ENCODE data around the gene GALK2. TPM values are rescaled to one million over a fixed set of nuclear protein-coding genes. Genes with fewer than 3 reads are reported as not detected.
A peak's percentile ranks its signal among the peaks of the same experiment; 100 is the strongest.

GALK2 gene
- 26.5 TPM for total RNA-seq
- polyA plus RNA-seq (ENCODE audit: insufficient read depth in 1 of 8, insufficient read length in 8 of 8, low replicate concordance in 1 of 8) = 10 to 100 TPM; 13.4 to 21.1 (median 15.1) TPM
- long read RNA-seq, donor 1, partial matches to known transcripts = 0 of 1 reads
- long read RNA-seq, donor 1, other reads (novel, unspliced or antisense) = 0 of 1 reads
- long read RNA-seq, donor 2 = 0 reads
- long read RNA-seq, donor 3, full-length matches to known transcripts = 2 of 7 reads
- long read RNA-seq, donor 3, partial matches to known transcripts = 5 of 7 reads
- long read RNA-seq, donor 3, other reads (novel, unspliced or antisense) = 0 of 7 reads
- long read RNA-seq, donor 4, partial matches to known transcripts = 0 of 1 reads
- long read RNA-seq, donor 4, other reads (novel, unspliced or antisense) = 0 of 1 reads
- long read RNA-seq, donor 5, full-length matches to known transcripts = 4 of 4 reads
- long read RNA-seq, donor 5, partial matches to known transcripts = 0 of 4 reads
- long read RNA-seq, donor 5, other reads (novel, unspliced or antisense) = 0 of 4 reads
- long read RNA-seq, donor 6, full-length matches to known transcripts = 1 of 1 reads
- long read RNA-seq, donor 6, partial matches to known transcripts = 0 of 1 reads
- long read RNA-seq, donor 6, other reads (novel, unspliced or antisense) = 0 of 1 reads
- long read RNA-seq, donor 7, full-length matches to known transcripts = 3 of 3 reads
- long read RNA-seq, donor 7, partial matches to known transcripts = 0 of 3 reads
- long read RNA-seq, donor 7, other reads (novel, unspliced or antisense) = 0 of 3 reads
- long read RNA-seq, donor 8, full-length matches to known transcripts = 1 of 1 reads
- long read RNA-seq, donor 8, partial matches to known transcripts = 0 of 1 reads
- long read RNA-seq, donor 8, other reads (novel, unspliced or antisense) = 0 of 1 reads
- long read RNA-seq, donor 9, partial matches to known transcripts = 0 of 1 reads
- long read RNA-seq, donor 9, other reads (novel, unspliced or antisense) = 0 of 1 reads
- long read RNA-seq, donor 10, full-length matches to known transcripts = 2 of 2 reads
- long read RNA-seq, donor 10, partial matches to known transcripts = 0 of 2 reads
- long read RNA-seq, donor 10, other reads (novel, unspliced or antisense) = 0 of 2 reads
- long read RNA-seq, donor 11, partial matches to known transcripts = 0 of 2 reads
- long read RNA-seq, donor 11, other reads (novel, unspliced or antisense) = 0 of 2 reads

DNA sequence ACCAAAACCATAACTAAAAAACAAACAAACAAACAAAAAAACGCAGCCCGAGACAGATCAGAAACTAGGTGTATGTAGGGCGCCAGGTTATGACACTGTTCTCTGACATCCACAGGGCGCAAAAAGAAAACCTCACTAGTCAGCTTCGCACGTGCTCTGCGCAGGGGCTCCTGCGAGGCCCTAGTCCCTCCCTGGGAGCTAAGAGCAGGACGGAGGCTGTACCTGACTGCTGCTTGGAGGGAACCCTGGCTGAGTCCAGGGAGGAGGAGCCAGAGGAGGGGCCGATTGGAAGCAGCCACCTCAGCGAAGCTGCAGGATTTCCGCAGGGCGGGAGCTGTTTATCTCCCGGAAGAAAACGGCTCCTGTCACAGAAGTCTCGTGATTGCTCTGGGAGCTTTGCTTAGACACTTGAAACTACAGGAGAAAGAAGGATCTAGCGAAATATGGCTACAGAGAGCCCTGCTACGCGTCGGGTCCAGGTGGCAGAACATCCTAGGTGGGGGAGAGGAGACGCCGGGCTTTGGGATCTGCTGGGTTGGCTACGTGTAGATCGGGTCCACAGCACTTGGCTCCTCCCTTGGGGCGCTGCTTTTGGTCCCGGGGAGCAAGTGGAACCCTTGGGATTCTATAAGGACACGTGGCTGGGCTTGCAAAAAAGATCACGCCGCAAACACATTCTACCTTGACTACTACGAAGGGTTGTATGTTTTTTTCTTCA lies at the start of gene GALK2:
TSS of gene GALK2 (plus strand) at position 368 of the 718 bp plus-strand sequence. CDS start at position 444, 76 bp downstream.
- 0% methylated on average over 16 of the region's 30 CpGs for WGBS (ENCODE audit: insufficient coverage)

DNA sequence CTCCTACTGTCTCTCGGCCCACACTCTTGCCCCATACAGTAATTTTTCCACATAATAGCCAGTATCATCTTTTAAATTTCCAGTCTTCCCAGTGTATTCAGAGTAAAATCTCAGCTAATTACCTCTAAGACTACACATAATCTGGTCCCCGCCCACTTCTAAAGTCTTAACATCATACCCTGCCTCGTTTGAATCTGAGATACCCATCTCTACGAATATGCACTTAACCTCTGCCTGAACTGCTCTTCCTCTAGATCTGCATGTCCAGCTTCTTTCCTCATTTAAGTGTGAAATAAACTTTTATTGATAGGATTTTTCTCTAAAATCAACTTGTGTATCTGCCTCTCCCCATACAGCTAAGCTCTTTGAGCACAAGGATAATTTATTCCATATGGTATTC lies 49.2 kb upstream of the GALK2 start:
- H3K4me3 ChIP-seq (ENCODE audit: low read length) = no peak overlapping the region
- no peak overlapping the region for H3K27ac ChIP-seq (ENCODE audit: low read length)
- no peaks in the 10 kb centered on the region for H3K36me3 ChIP-seq (ENCODE audit: control insufficient read depth, insufficient read depth, low read length)
- H3K4me1 ChIP-seq (ENCODE audit: control insufficient read depth, insufficient read depth, low read length) = no peaks in the 10 kb centered on the region
- no peaks in the 10 kb centered on the region for H3K27me3 ChIP-seq (ENCODE audit: control insufficient read depth, insufficient read depth, low read length)
- 69% methylated on average over 3 of the region's 4 CpGs for whole genome bisulfite sequencing (ENCODE audit: insufficient coverage)
- no peaks in the 10 kb centered on the region for H3K9me3 ChIP-seq (replicated peaks; ENCODE audit: control insufficient read depth, low read depth, low read length)
- DNase-seq = no peak

More for the DNA sequence above, at the start of gene GALK2:
- H3K27me3 ChIP-seq (ENCODE audit: control insufficient read depth, insufficient read depth, low read length) = no peaks in the 10 kb centered on the region
- H3K36me3 ChIP-seq (ENCODE audit: control insufficient read depth, insufficient read depth, low read length) = no peaks in the 10 kb centered on the region
- peak; percentile 96 for DNase-seq
- H3K4me3 ChIP-seq (ENCODE audit: low read length) = peak within 1 kb of the TSS; percentile 70
- no peaks in the 10 kb centered on the region for H3K9me3 ChIP-seq (replicated peaks; ENCODE audit: control insufficient read depth, low read depth, low read length)
- peak within 1 kb of the TSS; percentile 82 for H3K27ac ChIP-seq (ENCODE audit: low read length)
- peaks cover 7% of the 10 kb centered on the region for H3K4me1 ChIP-seq (ENCODE audit: control insufficient read depth, insufficient read depth, low read length)

DNA sequence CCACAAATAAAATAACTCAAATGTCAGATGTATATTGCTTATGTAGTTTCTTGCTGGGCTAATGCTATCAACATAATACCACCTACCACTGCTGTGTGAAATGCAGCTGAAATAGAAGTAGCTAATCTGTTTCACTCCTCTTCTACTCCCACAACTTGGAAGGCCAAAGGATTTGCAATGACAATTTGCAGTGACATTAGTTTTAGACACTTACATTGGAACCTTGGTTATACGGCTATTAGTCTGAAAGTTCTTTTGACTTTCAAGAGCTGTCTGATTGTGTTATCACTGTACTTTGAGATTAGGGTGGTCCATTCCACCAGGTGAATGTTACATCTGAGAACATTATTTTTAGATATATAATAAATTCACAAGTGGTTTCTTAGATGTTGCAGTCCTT lies 48.1 kb upstream of the GALK2 start:
- no CpG with 5 or more reads among the region's 1 CpG for WGBS (ENCODE audit: insufficient coverage)
- H3K4me3 ChIP-seq (ENCODE audit: low read length) = no peak overlapping the region
- H3K27me3 ChIP-seq (ENCODE audit: control insufficient read depth, insufficient read depth, low read length) = no peaks in the 10 kb centered on the region
- H3K9me3 ChIP-seq (replicated peaks; ENCODE audit: control insufficient read depth, low read depth, low read length) = no peaks in the 10 kb centered on the region
- no peak for DNase-seq
- no peak overlapping the region for H3K27ac ChIP-seq (ENCODE audit: low read length)
- H3K36me3 ChIP-seq (ENCODE audit: control insufficient read depth, insufficient read depth, low read length) = no peaks in the 10 kb centered on the region
- H3K4me1 ChIP-seq (ENCODE audit: control insufficient read depth, insufficient read depth, low read length) = no peaks in the 10 kb centered on the region

DNA sequence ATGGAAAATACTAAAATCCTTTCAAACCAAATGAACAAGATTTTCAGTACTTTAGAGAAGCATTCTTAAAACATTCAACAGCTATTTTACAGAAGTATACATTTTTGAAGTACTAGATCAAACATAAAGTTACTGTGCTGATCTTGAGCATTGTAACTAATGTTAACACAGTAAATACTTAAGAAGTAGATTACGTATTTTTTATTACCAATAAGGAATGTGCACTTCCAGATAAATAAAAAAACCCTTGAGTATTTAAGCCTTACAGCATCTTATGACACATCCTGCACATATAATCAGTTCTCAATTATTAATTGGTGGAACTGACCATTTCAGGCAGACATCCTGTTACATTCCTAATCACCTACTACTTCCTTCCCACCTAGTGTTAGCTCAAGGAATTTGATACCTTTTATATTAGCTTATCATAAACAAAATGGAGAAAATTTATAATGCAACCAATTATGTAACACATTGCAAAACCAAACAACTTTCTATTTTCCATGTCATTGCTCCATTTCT lies 47.4 kb upstream of the GALK2 start:
- Histone ChIP-seq H3K9me3 (replicated peaks; ENCODE audit: control insufficient read depth, low read depth, low read length) (no peaks in the 10 kb centered on the region), H3K4me1 (ENCODE audit: control insufficient read depth, insufficient read depth, low read length) (no peaks in the 10 kb centered on the region), H3K36me3 (ENCODE audit: control insufficient read depth, insufficient read depth, low read length) (peaks cover 1% of the 10 kb centered on the region), H3K4me3 (ENCODE audit: low read length) (no peak overlapping the region), H3K27ac (ENCODE audit: low read length) (no peak overlapping the region), H3K27me3 (ENCODE audit: control insufficient read depth, insufficient read depth, low read length) (no peaks in the 10 kb centered on the region)
- WGBS (ENCODE audit: insufficient coverage) = no CpG with 5 or more reads among the region's 1 CpG
- DNase-seq = no peak

DNA sequence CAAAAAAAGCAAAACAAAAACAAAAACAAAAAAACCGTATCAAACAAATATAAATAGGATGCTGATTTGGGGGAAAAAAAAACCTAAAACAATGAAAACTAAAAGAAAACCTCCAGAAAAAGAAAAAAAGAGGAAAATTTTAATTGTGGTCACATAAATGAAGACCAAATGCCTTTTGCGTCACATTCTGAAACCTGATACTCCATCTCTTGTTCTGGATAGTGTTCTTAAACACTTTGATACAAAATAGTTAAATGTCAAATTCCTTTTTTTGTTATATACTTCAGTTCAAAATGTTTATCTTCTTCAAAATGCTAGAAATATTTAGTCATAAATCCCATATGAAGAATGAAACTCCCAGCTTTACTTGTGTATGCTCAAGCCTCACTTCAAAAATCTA lies 45.7 kb upstream of the GALK2 start:
- WGBS (ENCODE audit: insufficient coverage) = no CpG with 5 or more reads among the region's 2 CpGs

DNA sequence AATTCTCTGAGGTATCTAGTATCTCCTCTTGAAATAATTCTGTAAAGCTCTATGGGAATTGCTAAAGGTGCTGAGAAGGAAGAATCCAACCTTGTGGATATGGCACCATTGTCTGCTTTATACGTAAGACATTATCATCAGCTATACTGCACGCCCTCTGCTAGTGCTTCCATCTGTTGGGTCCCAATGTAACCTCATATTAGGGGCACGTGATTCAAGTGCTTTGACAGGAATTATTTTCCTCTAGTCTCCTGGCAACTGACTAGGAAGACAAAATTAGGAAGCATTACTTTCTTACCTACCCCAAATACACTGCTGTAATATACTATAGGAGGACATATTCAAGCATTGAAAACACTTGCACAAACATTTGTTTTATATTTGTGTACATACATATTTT lies 38.6 kb upstream of the GALK2 start:
- H3K27me3 ChIP-seq (ENCODE audit: control insufficient read depth, insufficient read depth, low read length) = no peaks in the 10 kb centered on the region
- H3K27ac ChIP-seq (ENCODE audit: low read length) = no peak overlapping the region
- no peaks in the 10 kb centered on the region for H3K9me3 ChIP-seq (replicated peaks; ENCODE audit: control insufficient read depth, low read depth, low read length)
- DNase-seq = no peak
- peaks cover 20% of the 10 kb centered on the region for H3K36me3 ChIP-seq (ENCODE audit: control insufficient read depth, insufficient read depth, low read length)
- H3K4me1 ChIP-seq (ENCODE audit: control insufficient read depth, insufficient read depth, low read length) = no peaks in the 10 kb centered on the region
- WGBS (ENCODE audit: insufficient coverage) = no CpG with 5 or more reads among the region's 3 CpGs
- no peak overlapping the region for H3K4me3 ChIP-seq (ENCODE audit: low read length)

More for the DNA sequence above, 45.7 kb upstream of the GALK2 start:
- Histone ChIP-seq H3K27me3 (ENCODE audit: control insufficient read depth, insufficient read depth, low read length) (no peaks in the 10 kb centered on the region), H3K36me3 (ENCODE audit: control insufficient read depth, insufficient read depth, low read length) (peaks cover 8% of the 10 kb centered on the region), H3K27ac (ENCODE audit: low read length) (no peak overlapping the region), H3K4me3 (ENCODE audit: low read length) (no peak overlapping the region), H3K4me1 (ENCODE audit: control insufficient read depth, insufficient read depth, low read length) (no peaks in the 10 kb centered on the region), H3K9me3 (replicated peaks; ENCODE audit: control insufficient read depth, low read depth, low read length) (no peaks in the 10 kb centered on the region)
- no peak for DNase-seq

DNA sequence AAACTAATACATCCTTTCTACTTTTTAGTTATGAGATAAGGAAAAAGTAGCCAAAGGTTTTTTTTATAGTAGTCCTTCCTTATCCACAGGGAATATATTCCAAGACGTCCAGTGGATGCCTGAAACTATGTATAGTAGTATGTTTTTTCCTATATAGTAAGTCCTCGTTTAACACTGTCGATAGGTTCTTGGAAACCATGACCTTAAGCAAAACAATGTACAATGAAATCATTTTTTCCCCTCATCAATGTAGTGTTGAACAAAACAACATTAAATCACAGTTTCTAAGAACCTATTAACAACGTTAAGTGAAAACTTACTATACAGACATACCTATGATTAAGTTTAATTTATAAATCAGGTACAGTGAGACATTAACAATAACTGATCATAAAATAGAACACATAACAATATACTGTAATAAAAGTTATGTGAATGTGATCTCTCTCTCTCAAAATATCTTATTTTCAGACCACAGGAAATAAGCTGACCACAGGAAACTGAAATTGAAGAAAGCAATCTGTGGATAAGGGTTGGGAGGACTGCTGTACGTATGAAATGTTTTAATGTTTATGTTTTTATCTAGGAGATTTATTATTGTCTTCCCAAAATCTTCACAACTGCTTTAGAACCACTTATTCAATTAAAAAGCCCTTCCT lies 35.2 kb upstream of the GALK2 start:
- no peaks in the 10 kb centered on the region for H3K4me1 ChIP-seq (ENCODE audit: control insufficient read depth, insufficient read depth, low read length)
- peaks cover 19% of the 10 kb centered on the region for H3K36me3 ChIP-seq (ENCODE audit: control insufficient read depth, insufficient read depth, low read length)
- DNase-seq = no peak
- no CpG with 5 or more reads among the region's 5 CpGs for WGBS (ENCODE audit: insufficient coverage)
- H3K27me3 ChIP-seq (ENCODE audit: control insufficient read depth, insufficient read depth, low read length) = no peaks in the 10 kb centered on the region
- H3K27ac ChIP-seq (ENCODE audit: low read length) = no peak overlapping the region
- H3K9me3 ChIP-seq (replicated peaks; ENCODE audit: control insufficient read depth, low read depth, low read length) = no peaks in the 10 kb centered on the region
- no peak overlapping the region for H3K4me3 ChIP-seq (ENCODE audit: low read length)

DNA sequence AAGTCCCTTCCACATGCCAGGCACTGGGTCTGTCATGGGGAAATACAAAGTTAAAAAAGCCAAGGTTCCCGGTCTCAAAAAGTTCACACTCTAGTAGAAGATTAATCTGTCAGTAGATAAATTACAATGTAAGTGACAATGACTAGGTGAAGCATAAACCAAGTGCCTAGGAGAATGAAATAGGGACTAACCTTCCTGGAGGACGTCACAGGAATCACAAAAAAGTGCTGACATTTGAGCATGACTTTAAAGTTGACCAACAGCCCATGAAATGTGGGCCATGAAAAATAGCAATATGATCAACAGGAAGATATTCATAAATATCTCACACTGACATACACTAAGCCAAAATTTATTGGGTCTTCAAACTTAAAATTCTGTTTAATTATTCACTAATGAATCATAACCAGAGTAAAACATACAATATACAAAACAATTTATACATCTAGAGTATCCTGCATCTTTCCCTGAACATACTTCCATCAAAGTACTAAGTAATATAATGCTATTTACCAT lies 34.6 kb upstream of the GALK2 start:
- no peak overlapping the region for H3K27ac ChIP-seq (ENCODE audit: low read length)
- H3K27me3 ChIP-seq (ENCODE audit: control insufficient read depth, insufficient read depth, low read length) = no peaks in the 10 kb centered on the region
- WGBS (ENCODE audit: insufficient coverage) = no CpG with 5 or more reads among the region's 2 CpGs
- H3K4me3 ChIP-seq (ENCODE audit: low read length) = no peak overlapping the region
- H3K4me1 ChIP-seq (ENCODE audit: control insufficient read depth, insufficient read depth, low read length) = no peaks in the 10 kb centered on the region
- H3K9me3 ChIP-seq (replicated peaks; ENCODE audit: control insufficient read depth, low read depth, low read length) = no peaks in the 10 kb centered on the region
- H3K36me3 ChIP-seq (ENCODE audit: control insufficient read depth, insufficient read depth, low read length) = peaks cover 19% of the 10 kb centered on the region
- no peak for DNase-seq

DNA sequence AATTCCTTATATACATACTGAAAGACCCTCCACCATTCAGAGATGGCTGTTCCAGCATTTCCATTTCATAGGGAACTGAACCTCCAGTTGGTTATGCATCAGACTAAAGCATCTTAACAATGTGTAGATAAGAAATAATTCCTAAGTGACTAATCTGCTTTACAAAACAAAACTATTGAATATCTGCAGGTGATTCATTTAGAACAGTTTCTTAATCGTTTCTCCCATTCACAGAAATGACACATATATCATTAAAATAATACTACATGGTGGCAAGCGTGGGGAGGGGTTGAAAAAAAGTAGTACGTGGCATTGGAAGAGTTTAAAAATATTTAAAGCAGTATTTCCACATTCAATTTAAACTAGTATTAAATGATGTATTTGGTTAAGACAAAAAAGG lies 34.1 kb upstream of the GALK2 start:
- no peaks in the 10 kb centered on the region for H3K9me3 ChIP-seq (replicated peaks; ENCODE audit: control insufficient read depth, low read depth, low read length)
- peaks cover 19% of the 10 kb centered on the region for H3K36me3 ChIP-seq (ENCODE audit: control insufficient read depth, insufficient read depth, low read length)
- no CpG with 5 or more reads among the region's 3 CpGs for WGBS (ENCODE audit: insufficient coverage)
- H3K27ac ChIP-seq (ENCODE audit: low read length) = no peak overlapping the region
- H3K27me3 ChIP-seq (ENCODE audit: control insufficient read depth, insufficient read depth, low read length) = no peaks in the 10 kb centered on the region
- DNase-seq = no peak
- no peaks in the 10 kb centered on the region for H3K4me1 ChIP-seq (ENCODE audit: control insufficient read depth, insufficient read depth, low read length)
- no peak overlapping the region for H3K4me3 ChIP-seq (ENCODE audit: low read length)
